A549 treated with AZD9567 at 1 μM for 4 hours (cell line): ENCODE results near the gene LCN10. TPM values are rescaled to one million over a fixed set of nuclear protein-coding genes. Genes with fewer than 3 reads are reported as not detected.

Source experiments
- total RNA-seq: library from RNA; stranded (reverse); fragments of 200-300 nt; extraction: Qiagen RNA extraction; gene quantifications from 5 replicates; pipeline ENCODE4 v1.2.3, GENCODE V29; 2022; ENCODE audit not compliant: insufficient read depth

The LCN10 gene
- not detected in 5 replicates for total RNA-seq

GRCh38 chr9:136742591-136743391 lies at the start of gene LCN10:
Gene LCN10 (minus strand): TSS chr9:136742940. CDS start chr9:136742903, 37 bp downstream.

GRCh38 chr9:136790640-136791515 lies 48.1 kb upstream of the LCN10 start, which contains the start of gene TMEM141:
Gene TMEM141 (plus strand): TSS chr9:136791344. CDS start chr9:136791371, 27 bp downstream.

GRCh38 chr9:136764301-136764891 lies 21.7 kb upstream of the LCN10 start, which contains the start of gene LCN15:
Gene LCN15 (minus strand): TSS chr9:136764518. CDS start chr9:136764488, 30 bp downstream.

GRCh38 chr9:136748201-136748600 lies 5.5 kb upstream of the LCN10 start, which contains the start of gene LCN6:
Gene LCN6 (minus strand): TSS chr9:136748525. CDS start chr9:136748483, 42 bp downstream.

GRCh38 chr9:136711751-136712689 lies 30.7 kb downstream of the LCN10 start, which contains the start of gene DIPK1B:
Gene DIPK1B (plus strand): TSS chr9:136712572. CDS start chr9:136712666, 94 bp downstream.

Other genes with a start within 250 kb of the LCN10 start
- 11.5 to 21.5 TPM (median 13.1 TPM) in 5 replicates for gene NOTCH1, start 196.9 kb downstream of the LCN10 start, total RNA-seq
- 37.1 to 59.8 TPM (median 58.8 TPM) in 5 replicates for gene EGFL7, start 80.0 kb downstream of the LCN10 start, total RNA-seq
- gene AGPAT2, start 55.5 kb downstream of the LCN10 start, total RNA-seq = 64.9 to 105 TPM (median 101 TPM) in 5 replicates
- gene DIPK1B, start 30.4 kb downstream of the LCN10 start, total RNA-seq = 3.7 to 8.1 TPM (median 7.0 TPM) in 5 replicates
- gene LCN6, start 5.6 kb upstream of the LCN10 start, total RNA-seq = not detected in 5 replicates
- gene LCN8, start 15.3 kb upstream of the LCN10 start, total RNA-seq = not detected in 5 replicates
- gene LCN15, start 21.6 kb upstream of the LCN10 start, total RNA-seq = 0.05 to 0.08 TPM (median 0.05 TPM) in 3 of 5 replicates, not detected in the others
- gene TMEM141, start 48.4 kb upstream of the LCN10 start, total RNA-seq = 58.2 to 81.2 TPM (median 76.7 TPM) in 5 replicates
- gene CCDC183, start 53.4 kb upstream of the LCN10 start, total RNA-seq = 0.39 to 0.89 TPM (median 0.44 TPM) in 4 of 5 replicates, not detected in the other
- gene RABL6, start 65.0 kb upstream of the LCN10 start, total RNA-seq = 56.0 to 85.9 TPM (median 80.1 TPM) in 5 replicates
- gene AJM1, start 99.5 kb upstream of the LCN10 start, total RNA-seq = 1.9 to 5.0 TPM (median 4.5 TPM) in 5 replicates
- gene PHPT1, start 106.5 kb upstream of the LCN10 start, total RNA-seq = 301 to 333 TPM (median 305 TPM) in 5 replicates
- 3.8 to 5.7 TPM (median 4.6 TPM) in 5 replicates for gene MAMDC4, start 109.4 kb upstream of the LCN10 start, total RNA-seq
- 355 to 516 TPM (median 465 TPM) in 5 replicates for gene EDF1, start 123.4 kb upstream of the LCN10 start, total RNA-seq
- gene TRAF2, start 143.6 kb upstream of the LCN10 start, total RNA-seq = 28.1 to 60.7 TPM (median 48.5 TPM) in 5 replicates
- 62.3 to 108 TPM (median 104 TPM) in 5 replicates for gene FBXW5, start 201.8 kb upstream of the LCN10 start, total RNA-seq
- 1.0 to 1.7 TPM (median 1.3 TPM) in 4 of 5 replicates, not detected in the other for gene C8G, start 202.3 kb upstream of the LCN10 start, total RNA-seq
- gene LCN12, start 209.3 kb upstream of the LCN10 start, total RNA-seq = 1.3 to 2.0 TPM (median 1.6 TPM) in 4 of 5 replicates, not detected in the other
- 0.14 to 0.73 TPM (median 0.66 TPM) in 4 of 5 replicates, not detected in the other for gene PTGDS, start 234.6 kb upstream of the LCN10 start, total RNA-seq
- 0.02 to 0.14 TPM (median 0.10 TPM) in 4 of 5 replicates, not detected in the other for gene LCNL1, start 240.1 kb upstream of the LCN10 start, total RNA-seq
- 24.8 to 86.1 TPM (median 80.8 TPM) in 5 replicates for gene PAXX, start 249.5 kb upstream of the LCN10 start, total RNA-seq